HUES6 (cell line): ENCODE results near the gene SPOCK1.

Experiments used
- H3K27ac ChIP-seq: 2 replicates; pipeline ENCODE4 v1.7.0; 2013; ENCODE audit warnings: low read depth, mild to moderate bottlenecking, low read length, inconsistent platforms
- H3K27me3 ChIP-seq: 2 replicates; pipeline ENCODE4 v1.6.1; 2013; ENCODE audit warnings: low read length; ENCODE audit not compliant: control insufficient read depth, insufficient read depth
- H3K36me3 ChIP-seq: 2 replicates; pipeline ENCODE4 v1.6.1; 2013; ENCODE audit warnings: low read length; ENCODE audit not compliant: control insufficient read depth, insufficient read depth
- H3K4me1 ChIP-seq: 2 replicates; pipeline ENCODE4 v1.6.1; 2013; ENCODE audit warnings: low read length; ENCODE audit not compliant: control insufficient read depth, insufficient read depth
- H3K4me3 ChIP-seq: 2 replicates; pipeline ENCODE4 v1.5.1; 2013; ENCODE audit warnings: low read depth, low read length
- H3K9ac ChIP-seq: one replicate; pipeline ENCODE4 v1.6.1; 2013; ENCODE audit warnings: mild to moderate bottlenecking, low read length
- H3K9me3 ChIP-seq: 2 replicates; pipeline ENCODE4 v1.6.1; 2013; ENCODE audit warnings: low read depth, low read length; ENCODE audit not compliant: control insufficient read depth, insufficient read depth

SPOCK1 gene

GRCh38 chr5:137113939-137114338 lies 385.2 kb downstream of the SPOCK1 start:
- no peaks in the 10 kb centered on the region for H3K36me3 ChIP-seq
- H3K27ac ChIP-seq, result no peak overlapping the region
- no peaks in the 10 kb centered on the region for H3K9me3 ChIP-seq
- no peaks in the 10 kb centered on the region; the same call in 1 of the 2 replicates for H3K4me1 ChIP-seq
- no peak overlapping the region for H3K9ac ChIP-seq
- H3K27me3 ChIP-seq, result no peaks in the 10 kb centered on the region
- no peak overlapping the region for H3K4me3 ChIP-seq

DNA sequence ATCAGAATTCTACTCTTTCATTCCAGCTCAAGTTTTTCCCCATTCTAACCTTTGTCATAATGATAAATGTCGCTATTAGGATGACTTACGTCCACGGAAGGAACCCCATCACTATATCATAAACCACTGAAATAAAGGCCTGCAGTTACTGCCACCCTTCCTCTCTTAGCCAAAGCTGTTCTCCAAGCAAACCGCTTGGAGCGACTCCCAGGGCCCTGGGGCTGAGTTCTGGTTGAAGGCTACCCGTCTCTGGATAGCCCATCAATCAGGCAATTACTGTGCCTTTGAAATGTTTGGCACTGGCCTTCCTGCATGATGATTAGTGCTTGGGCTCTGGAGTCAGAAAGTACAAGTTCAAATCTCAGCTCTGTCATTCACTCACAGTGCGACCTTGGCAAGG lies 386.0 kb downstream of the SPOCK1 start:
- no peaks in the 10 kb centered on the region for H3K9me3 ChIP-seq
- H3K4me3 ChIP-seq, result no peak overlapping the region
- no peaks in the 10 kb centered on the region; the same call in 1 of the 2 replicates for H3K4me1 ChIP-seq
- no peak overlapping the region for H3K9ac ChIP-seq
- H3K36me3 ChIP-seq, result no peaks in the 10 kb centered on the region
- H3K27me3 ChIP-seq, result no peaks in the 10 kb centered on the region
- H3K27ac ChIP-seq, result no peak overlapping the region

DNA sequence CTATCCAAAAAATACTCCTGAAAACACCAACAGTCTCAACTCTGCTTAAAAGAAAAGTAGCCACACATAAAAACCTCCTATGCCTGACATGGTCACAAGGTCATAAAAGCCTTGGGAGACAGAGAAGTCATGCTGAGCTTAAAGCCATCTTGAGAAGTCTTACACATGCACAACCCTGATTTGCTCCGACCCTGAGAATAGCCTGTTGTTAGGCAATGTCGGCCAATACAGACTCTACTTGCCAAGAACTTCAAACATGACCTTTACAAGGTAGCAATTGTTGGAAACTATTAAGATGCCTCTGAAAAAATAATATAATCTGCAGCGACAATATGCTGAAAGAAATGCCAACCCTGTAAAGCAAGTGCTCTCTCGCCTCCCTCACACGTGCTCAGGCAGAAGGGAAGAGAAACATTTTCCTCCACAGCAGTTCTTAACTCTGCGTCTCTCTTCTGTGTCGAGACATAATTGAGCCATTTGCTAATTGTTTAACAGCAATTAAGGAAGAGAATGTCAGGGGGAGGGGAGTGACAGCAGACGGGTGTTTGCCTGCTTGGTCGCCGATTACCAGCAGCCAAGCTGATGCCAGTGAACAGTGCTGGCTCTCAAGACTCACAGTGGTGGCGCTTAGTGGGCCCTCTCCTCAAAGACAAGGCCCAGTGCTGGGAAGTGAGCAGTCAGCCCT lies 393.6 kb downstream of the SPOCK1 start:
- Histone ChIP-seq H3K9me3 (peaks cover 7% of the 10 kb centered on the region; the same call in 1 of the 2 replicates), H3K4me1 (no peaks in the 10 kb centered on the region; the same call in 1 of the 2 replicates), H3K27ac (no peak overlapping the region), H3K27me3 (no peaks in the 10 kb centered on the region), H3K4me3 (no peak overlapping the region), H3K36me3 (no peaks in the 10 kb centered on the region), H3K9ac (no peak overlapping the region)

GRCh38 chr5:137101544-137101943 lies 397.6 kb downstream of the SPOCK1 start:
- H3K4me1 ChIP-seq, result no peaks in the 10 kb centered on the region
- H3K27me3 ChIP-seq, result no peaks in the 10 kb centered on the region
- H3K9ac ChIP-seq, result no peak overlapping the region
- no peaks in the 10 kb centered on the region for H3K36me3 ChIP-seq
- no peak overlapping the region for H3K4me3 ChIP-seq
- H3K27ac ChIP-seq, result no peak overlapping the region
- peaks cover 7% of the 10 kb centered on the region; the same call in 1 of the 2 replicates for H3K9me3 ChIP-seq

- Histone ChIP-seq H3K4me3 (no peak overlapping the region), H3K27ac (no peak overlapping the region), H3K9me3 (peaks cover 3% of the 10 kb centered on the region; the same call in 1 of the 2 replicates), H3K27me3 (no peaks in the 10 kb centered on the region), H3K36me3 (no peaks in the 10 kb centered on the region), H3K9ac (no peak overlapping the region), H3K4me1 (no peaks in the 10 kb centered on the region)
Observed at GRCh38 chr5:137099651-137100050, 399.5 kb downstream of the SPOCK1 start.

- Histone ChIP-seq H3K36me3 (no peaks in the 10 kb centered on the region), H3K9ac (no peak overlapping the region), H3K4me3 (no peak overlapping the region), H3K9me3 (no peaks in the 10 kb centered on the region), H3K27ac (no peak overlapping the region), H3K27me3 (no peaks in the 10 kb centered on the region), H3K4me1 (no peaks in the 10 kb centered on the region)
Observed at GRCh38 chr5:137098663-137099062, 400.5 kb downstream of the SPOCK1 start.

DNA sequence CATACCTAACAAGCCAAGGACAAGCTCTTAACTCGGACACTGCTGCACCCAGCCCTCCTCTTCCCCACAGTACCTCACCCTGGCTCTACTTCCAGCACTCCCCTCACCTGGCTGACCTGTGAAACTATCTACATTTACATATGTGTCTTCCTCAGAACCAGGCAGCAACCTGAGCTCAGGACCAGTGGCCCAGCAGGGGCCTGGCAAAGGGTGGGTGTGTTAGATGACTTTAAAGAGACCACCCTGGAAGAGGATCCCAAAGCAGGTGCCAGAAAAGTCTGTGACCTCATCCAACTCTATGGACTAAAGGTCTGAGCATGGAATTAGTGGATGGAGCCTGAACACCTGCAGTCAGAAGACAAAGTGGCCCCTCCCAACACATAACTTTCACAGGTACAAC lies 400.9 kb downstream of the SPOCK1 start:
- H3K36me3 ChIP-seq, result no peaks in the 10 kb centered on the region
- no peaks in the 10 kb centered on the region for H3K27me3 ChIP-seq
- no peak overlapping the region for H3K9ac ChIP-seq
- no peak overlapping the region for H3K4me3 ChIP-seq
- no peaks in the 10 kb centered on the region for H3K4me1 ChIP-seq
- H3K9me3 ChIP-seq, result no peaks in the 10 kb centered on the region
- H3K27ac ChIP-seq, result no peak overlapping the region

DNA sequence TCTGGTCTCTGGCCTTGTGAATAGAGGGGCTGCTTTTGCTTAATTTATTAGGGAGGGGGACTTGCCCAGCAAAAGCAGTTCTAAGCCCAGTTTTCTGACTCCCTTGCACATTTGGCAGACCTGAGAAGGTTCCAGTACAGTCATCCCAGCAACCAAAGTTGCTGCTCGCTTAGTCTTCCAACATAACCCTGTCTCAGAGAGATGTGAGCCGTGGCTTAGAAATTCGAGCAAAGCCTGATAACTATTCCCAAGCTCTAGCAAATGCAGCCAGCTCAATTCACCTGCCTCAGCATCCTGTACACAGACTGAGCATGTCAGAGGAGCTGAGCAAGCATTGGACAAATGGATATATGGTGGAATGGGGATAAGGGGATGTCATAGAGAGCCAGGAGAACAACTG lies 401.9 kb downstream of the SPOCK1 start:
- no peak overlapping the region for H3K4me3 ChIP-seq
- H3K27me3 ChIP-seq, result no peaks in the 10 kb centered on the region
- no peaks in the 10 kb centered on the region for H3K36me3 ChIP-seq
- H3K9ac ChIP-seq, result no peak overlapping the region
- H3K4me1 ChIP-seq, result peaks cover 4% of the 10 kb centered on the region
- H3K9me3 ChIP-seq, result no peaks in the 10 kb centered on the region
- H3K27ac ChIP-seq, result no peak overlapping the region

- no peaks in the 10 kb centered on the region for H3K36me3 ChIP-seq
- H3K9me3 ChIP-seq, result no peaks in the 10 kb centered on the region
- H3K9ac ChIP-seq, result no peak overlapping the region
- peaks cover 12% of the 10 kb centered on the region for H3K4me1 ChIP-seq
- no peak overlapping the region for H3K27ac ChIP-seq
- H3K27me3 ChIP-seq, result no peaks in the 10 kb centered on the region
- no peak overlapping the region for H3K4me3 ChIP-seq
Observed at GRCh38 chr5:137096149-137097103, 402.7 kb downstream of the SPOCK1 start.

GRCh38 chr5:137095597-137095996 lies 403.5 kb downstream of the SPOCK1 start:
- no peaks in the 10 kb centered on the region for H3K27me3 ChIP-seq
- H3K27ac ChIP-seq, result no peak overlapping the region
- no peak overlapping the region for H3K4me3 ChIP-seq
- H3K36me3 ChIP-seq, result no peaks in the 10 kb centered on the region
- H3K9ac ChIP-seq, result no peak overlapping the region
- no peaks in the 10 kb centered on the region for H3K9me3 ChIP-seq
- peaks cover 20% of the 10 kb centered on the region for H3K4me1 ChIP-seq

DNA sequence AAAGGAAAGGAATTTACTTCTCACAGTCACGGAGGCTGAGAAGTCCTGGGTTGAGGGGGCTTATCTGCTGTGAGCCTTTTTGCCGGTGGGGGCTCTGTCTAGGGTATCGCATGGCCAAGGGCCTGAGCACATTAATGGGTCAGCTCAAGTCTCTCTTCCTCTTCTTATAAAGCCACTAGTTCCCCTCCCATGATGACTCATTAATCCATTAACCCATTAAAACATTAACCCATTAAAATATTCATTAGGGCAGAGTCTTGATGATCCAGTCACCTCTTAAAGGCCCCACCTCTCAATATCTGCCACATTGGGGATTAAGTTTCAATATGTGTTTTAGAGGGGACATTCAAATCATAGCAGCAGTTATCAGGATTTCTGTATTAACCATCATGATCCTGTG lies 406.3 kb downstream of the SPOCK1 start:
- Histone ChIP-seq H3K27ac (no peak overlapping the region), H3K4me1 (peaks cover 29% of the 10 kb centered on the region), H3K9ac (no peak overlapping the region), H3K27me3 (no peaks in the 10 kb centered on the region), H3K36me3 (no peaks in the 10 kb centered on the region), H3K9me3 (no peaks in the 10 kb centered on the region), H3K4me3 (no peak overlapping the region)
